Stimulated activated CD8-positive, alpha-beta memory T cell treated with anti-CD3 and anti-CD28 coated beads, Interleukin-4, amount 100 ng/mL, for 24 hours (primary cell): ENCODE data around the gene C3orf18.

Source experiments
- DNase-seq: peaks from one replicate; pipeline ENCODE4 v3.0.0-alpha.2; 2020; ENCODE audit warnings: low read depth

Gene C3orf18

DNA sequence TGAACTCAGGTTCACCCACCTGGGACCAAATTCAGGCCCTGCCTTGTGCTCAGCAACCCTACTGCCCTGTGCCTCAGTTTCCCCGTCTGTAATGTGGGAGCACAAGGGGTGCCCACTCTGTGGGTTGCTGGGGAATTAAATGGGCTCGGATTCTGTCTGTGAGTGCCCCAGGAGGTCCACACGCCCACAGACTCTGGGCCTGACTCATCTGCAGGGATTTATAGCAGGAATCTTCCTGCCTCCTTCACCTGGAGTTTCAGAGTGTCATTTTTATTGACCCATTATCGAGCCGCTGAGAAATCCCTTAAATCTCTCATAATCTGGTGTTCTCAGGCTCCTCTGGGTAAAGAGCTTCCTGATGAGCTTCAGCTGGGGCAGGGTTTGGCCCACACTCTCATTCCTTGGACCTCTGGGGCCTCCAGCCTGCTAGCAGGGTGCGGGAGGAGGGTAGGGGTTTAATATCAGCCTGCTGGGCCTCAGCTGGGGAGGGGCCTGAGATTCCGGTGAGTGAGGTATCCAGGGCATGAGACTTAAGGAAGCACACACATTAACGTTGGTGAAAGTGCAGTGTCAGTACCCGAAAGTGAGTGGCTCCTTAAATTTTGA lies 16.4 kb downstream of the C3orf18 start:
- no peak for DNase-seq

DNA sequence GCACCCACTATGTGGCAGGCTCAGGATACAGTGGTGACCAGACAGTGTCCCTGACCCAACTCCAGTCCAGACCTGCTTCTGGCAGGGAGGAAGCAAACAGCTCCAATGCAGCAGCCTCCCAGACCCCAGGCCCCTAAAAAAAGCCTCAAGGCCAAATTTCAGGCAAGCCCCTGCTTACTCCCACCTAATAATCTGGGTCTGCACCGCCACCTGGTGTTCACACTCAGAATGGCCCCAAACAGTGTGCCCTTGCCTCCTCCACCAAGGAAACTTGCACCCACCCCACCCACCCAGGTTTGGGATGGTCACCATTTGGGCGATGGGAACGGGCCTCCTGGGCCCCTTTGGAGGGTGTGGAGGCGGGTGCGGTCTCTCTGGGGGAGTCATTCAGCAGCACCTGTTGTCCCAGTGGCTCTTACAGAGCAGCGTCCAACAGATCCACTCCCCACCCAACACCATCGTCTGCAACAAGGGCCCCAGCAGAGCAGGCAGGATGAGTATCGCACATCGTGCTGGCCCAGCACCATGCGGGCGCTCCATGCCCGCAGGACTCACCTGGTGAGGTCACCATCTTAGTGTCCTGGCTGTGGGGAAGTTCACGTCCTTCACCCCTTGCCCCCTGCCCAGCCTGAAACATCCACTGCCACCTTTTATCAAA lies 17.3 kb downstream of the C3orf18 start:
- DNase-seq: peak; percentile 56

DNA sequence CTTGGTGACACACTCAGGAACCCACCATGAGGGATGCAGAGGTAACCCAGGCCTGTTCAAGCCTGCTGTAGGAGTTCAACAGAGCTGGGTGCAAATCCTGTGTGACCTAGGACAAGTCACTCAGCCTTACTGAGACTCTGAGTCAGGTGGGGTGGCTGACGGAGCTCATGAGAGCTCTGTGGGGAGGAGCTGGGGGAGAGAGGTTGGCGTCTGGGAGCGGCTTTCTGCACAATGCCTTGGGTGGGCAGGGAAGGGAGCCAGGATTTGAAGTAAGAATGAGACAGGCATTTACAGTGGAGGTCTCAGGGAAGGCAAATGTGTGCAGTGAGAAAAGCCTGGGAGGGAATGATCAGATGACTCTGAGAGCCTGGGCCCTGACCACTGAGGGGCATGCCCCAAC lies 18.3 kb downstream of the C3orf18 start:
- DNase-seq: no peak

DNA sequence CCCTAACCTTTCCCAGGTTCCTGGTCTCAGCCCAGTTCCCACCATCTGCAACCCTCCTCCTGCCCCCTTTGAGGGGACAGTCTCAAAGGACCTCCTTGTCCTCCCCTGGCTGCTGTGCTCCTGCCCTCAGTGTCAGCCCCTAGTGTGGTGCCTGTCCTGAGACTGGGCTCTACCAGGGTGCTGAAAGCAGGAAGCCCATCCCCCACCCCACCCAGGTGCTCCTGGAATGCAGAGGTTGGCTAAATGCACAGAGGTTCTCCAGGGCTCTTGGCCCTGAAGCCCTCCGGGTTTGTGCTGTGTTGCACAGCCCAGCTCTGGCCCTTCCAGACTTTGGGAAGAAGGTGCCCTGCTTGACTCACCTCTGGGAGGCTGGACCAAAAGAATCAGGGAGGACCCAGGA lies 21.8 kb downstream of the C3orf18 start:
- DNase-seq: no peak

DNA sequence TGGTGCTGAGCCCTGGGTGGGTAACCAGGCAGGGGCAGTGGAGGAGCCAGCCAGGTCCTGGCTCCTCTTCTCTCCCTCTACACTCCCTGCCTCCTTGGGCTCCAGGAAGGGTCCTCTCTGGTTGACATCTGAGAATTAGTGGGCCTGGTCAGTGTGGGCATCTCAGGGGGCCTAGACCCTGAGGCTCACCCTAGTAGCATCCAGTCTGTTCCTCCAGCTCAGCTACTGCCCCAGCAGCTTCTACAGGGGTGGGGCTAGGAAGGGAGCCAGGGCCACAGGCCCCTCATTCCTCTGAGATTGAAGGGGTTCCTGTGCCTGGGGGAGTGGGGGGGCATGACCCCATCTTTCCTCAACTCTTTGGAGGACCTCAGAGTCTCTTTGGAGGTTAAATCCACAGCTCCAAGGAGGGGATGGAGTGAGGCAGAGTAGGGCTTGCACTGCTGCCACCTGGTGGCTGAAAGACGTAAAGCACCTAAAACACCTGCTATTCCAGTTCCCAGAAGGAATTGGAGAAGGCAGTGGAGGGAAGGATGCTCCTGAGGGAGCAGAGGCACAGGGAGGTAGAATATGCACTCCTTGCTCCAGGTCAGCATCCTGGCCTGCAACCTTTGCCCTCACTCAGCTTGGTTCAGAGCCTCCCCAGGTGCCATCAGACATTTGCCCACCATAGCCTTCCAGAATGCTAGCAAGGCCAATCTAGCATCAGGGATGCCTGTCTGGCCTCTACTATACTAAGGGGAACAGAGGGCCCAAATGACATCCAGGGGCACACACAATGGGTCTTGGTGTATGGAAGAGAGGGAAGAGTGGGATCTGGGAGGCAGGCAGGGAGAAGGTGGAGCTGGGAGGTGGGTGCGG lies 25.1 kb downstream of the C3orf18 start:
- peak; percentile 34 for DNase-seq

DNA sequence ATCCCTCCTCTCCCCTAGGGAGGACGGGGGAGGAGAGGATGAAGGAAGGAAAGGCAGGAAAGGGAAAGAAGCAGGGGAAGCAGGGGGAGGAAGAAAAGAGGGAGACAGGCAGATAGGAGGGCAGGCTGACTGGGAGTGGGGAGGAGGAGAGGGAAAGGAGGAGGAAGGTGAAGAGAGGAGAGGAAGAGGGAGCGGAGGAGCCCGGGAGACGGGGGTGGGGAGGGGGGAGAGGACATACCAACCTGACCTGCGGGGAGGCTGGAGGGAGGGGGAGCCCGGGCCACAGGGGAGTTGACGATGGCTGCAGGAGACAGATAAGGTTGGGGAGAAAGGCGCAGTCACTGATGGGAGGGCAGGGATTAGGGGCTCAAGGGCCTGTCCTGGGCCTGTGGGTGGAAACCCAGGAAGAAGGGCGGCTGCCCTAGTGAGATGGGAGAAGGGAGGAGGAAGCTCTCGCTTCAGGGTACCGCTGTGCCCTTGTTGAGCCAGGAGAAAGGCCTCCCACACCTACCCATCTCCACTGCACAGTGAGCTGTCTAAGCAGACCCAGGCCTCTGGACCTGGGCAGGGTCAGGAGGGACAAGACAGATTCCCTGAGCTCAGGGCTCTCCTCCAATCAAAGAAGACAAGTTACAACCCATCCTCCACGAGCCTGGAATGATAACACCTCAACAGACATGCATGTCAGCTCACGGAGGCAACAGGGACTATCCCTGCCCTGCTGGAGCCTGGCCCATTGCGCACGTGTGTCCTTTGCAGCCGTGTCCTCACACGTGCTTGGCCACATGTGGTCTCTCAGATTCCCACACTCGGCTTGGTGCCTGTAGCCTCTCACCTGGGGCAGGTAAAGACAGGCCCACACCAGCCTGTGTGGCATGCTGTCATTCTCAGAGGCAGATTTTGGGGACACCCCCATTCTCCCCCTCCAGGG lies 27.9 kb downstream of the C3orf18 start:
- no peak for DNase-seq

DNA sequence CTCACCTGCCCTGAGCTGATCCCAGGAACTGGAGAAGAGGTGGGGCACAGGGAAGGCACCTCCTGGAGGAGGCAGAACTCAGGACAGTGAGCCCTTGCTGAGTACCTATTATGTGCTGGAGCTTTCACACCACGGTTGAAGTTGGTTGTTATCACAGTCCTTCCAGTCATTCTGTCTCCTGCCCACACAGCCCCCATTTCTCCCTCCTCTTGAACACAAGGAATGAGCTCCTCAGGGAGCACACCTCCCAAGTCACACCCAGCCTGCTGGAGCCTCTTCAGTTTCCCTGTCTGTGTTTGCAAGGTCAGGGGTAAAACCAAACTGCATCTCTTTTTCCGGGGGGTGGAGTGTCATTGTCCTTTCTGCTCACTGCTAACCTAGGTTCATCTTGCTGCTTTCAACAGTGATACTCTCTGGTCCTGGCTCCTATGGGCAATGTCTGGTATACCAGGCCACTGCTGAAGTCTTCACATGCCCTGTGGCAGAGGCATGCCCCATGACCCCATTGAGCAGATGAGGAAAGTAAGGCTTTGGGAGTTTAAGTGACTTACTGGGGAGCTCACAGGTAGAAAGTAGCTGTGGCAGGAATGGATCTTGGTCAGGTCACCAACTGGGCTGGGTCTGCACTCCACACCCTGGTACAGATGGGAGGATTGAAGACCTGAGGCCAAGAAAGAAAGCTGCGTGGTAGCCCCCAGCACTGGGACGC lies 30.0 kb downstream of the C3orf18 start:
- DNase-seq: no peak

DNA sequence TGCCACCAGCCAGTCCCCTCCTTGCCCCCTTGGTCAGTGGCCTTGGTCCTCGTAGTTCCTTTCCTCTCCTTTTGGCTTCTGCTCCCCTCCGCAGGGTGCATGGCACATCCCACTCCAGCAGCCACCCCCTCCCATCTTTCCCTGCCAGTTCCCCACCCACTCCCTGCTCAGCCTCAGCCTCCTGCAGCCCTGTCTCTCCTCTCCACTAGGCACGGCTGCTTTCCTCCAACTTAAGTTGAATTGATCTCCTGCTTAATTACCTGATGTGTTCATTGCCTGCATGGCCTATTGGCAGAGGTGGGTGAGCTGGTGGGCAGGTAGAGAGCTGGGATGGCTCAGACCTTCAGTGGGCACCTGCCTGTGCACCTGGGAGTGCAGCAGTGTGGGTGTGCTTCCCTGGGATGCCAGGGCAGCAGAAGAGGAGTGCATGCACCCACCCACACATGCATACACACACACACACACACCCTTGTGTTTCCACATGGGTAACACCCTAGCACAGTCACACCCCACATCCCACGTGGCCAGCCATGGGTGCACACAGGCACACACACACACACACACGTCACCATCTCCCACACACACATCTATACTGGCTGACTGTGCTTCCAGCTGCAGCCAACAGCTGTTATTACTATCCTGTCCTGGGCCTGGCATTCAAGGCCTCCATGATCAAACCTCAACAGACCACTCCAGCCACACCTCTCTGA lies 30.9 kb downstream of the C3orf18 start:
- no peak for DNase-seq

DNA sequence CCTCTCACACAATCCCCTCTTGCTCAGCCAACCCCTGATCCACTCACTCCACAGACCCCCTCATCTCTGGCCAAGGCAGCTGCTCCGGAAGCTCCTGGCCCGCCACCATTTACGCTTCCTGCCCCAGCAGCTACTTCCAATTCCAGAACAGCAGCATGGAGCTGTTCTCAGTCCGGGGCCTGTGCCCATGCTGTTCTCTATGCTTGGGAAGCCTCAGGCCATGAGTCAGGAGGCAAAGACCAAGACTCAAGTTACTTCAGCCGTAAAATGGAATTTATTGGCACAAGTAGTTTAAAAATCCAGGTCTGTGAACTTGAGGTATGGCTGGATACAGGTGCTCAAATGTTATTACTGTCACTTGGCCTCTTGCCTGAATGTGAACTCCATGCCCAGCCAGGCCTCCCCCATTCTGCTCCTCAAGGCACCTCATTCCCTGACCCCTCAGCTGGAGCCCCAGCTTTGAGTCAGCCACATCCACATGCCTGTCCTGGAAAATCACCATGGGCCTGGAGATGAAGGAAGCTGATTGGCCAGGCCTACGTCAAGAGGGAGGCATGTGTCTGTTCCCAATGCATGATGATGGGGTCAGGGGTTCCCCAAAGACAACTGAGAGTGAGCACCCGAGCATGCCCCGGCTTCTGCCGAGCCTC lies 32.7 kb downstream of the C3orf18 start:
- DNase-seq: no peak

DNA sequence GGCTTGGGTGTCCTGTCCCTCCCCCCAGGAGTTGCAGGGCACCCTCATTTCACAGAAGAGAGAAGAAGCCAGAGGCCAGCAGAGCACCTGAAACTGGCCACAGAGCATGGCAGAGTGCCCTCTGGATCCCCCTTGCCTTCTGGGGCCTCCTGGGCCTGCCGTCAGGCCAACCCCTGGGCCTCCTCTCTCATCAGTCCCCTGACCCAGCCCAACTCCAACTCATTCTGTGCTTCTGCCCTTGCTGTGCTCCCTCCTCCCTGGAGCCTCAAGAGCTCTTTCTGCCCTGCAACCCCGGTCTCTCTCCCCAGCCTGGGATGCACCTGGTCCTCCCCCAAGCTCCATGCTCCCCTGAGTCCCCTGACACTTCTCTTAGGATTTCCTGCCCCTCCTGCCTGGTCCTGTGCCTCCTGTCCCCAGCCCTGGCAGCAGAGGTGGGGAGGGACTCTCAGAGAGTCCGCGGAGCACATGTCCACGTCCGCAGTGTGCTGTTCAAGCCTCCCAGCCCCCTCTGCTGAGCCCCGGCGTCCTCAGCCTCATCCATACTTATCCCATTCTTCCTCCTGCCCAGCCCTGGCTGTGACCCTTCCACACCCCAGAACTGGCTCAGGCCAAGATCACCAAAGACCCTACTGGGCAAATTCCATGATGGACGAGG lies 33.6 kb downstream of the C3orf18 start:
- no peak for DNase-seq

DNA sequence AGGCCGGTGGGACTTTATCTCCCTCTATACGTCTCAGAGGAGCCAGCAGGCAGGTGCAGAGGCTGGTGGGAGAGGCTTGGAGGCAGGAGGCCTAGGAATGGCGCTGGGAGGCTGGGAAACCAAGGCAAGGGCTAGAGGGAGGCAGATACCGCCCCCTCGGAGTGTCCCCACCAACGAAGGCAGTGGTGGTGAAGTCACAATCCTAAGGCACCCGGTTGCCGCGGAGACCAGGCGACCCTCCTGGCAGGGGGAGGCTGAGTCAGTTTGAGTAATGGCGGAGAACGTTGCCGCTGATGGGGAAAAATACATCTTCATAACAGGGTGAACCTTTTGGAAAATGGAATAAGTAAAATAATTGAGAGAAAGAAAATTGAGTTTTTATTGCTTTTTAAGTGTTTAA lies 34.2 kb downstream of the C3orf18 start:
- no peak for DNase-seq

DNA sequence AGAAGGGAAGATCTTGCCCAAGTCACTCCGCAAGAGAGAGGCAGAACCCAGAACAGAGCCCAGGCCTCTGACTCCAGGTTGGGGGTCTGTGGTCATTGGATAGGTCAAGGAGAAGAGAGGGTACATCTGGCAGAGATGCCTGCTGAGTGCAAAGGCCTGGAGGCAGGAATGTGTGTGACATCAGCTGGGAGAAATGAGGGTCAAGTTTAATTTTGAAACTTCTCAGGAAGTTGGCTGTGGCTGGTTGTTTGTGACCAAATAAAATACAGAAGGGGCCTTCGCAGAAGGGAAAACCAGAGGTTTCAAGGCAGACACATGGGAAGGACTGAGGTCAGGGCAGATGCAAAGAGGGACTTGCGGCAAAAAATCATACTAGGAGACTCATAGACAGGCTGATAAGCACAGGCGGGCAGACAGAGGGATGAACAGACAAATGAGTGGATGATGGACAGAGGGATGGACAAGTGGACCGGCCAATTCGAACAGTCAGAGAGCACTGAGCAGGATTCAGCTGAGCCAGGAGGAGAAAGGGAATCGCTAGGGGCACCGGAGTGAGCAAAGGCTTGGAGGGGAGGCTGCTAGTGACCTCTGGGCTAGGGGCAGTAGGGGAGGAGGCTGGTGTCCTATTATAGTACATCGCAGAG lies 35.4 kb downstream of the C3orf18 start:
- DNase-seq: no peak

DNA sequence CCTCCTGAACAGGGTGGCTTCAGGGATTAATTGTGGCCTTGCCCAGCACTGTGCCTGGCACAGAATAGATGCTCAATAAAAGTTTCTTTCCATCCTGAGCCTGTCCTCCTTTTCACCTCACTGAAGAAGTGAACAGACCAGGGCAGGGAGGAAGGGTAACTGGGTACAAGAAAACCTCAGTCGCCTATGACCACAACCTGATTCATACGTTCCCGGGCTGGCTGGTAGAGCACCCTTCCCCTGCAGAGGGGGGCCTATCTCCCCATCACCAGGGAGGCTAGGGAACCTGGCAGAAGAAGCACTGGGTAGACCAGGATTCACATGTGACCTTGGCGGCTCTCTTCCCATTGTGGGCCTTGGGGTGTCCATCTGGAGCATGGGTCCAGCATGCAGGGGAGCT lies 36.3 kb downstream of the C3orf18 start:
- DNase-seq: no peak

DNA sequence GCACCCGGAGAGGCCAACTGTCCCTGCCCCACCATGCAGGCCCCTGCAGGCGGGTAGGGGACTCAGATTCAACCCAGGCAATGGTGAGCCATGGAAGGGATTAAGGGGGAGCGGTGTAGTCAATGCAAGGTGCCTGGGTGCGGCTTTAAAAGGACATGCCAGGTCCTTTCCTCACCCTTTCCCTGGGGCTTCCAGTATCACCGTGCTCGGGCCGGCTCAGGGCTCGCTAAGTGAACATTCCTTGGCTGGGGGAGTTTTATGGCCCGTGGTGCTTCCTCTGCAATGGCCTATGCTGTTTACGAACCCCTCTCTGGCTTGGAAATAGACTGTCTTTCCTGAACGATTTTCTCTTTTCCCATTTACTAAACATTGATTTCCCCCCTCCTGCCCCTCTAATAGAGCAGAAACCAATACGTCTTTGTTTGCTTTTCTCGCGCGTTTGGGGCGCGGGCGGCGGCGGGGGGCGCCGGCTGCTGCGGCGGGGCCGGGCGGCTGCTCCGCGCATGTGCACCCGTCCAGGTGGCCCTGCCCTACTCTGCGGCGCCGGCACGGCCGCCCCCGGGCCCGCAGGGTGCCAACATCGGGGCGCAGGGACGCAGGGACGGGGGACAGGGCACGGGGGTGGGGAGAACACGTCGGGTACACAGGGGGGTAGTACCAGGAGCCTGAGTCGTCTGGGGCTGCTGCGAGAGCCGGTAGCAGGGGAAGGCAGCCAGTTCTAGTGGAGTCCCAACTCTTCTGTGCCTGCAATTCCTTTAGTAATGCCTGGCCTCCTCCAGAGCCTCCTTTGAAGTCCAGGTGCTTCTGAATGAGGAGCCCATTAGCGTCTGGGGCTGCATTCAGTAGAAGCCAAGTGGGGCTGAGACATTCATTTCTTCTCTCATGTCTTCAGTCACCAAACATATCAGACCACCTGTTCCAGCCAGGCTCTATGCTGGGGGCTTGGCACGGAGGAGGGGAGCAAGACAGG lies 37.3 kb downstream of the C3orf18 start:
- DNase-seq: no peak

DNA sequence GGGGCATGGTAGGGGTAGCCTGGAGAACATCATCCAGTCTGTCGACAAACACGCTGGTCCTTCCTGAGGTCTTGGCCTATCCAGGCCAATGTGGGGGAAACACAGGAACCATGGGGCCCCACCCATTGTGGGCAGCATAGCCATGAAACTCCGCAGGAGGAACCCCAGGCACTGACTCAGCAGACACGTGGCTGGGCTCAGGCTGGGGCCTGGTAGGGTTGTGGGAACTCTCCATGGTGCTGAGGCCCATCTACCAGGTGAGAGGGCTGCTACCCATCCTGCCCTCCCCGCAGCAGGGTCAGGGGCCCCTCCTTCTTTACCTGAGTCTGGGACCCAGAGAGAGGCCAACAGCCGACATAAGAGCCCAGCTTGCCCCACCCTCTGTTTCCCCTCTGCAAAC lies 41.6 kb downstream of the C3orf18 start:
- DNase-seq: peak; percentile 60

DNA sequence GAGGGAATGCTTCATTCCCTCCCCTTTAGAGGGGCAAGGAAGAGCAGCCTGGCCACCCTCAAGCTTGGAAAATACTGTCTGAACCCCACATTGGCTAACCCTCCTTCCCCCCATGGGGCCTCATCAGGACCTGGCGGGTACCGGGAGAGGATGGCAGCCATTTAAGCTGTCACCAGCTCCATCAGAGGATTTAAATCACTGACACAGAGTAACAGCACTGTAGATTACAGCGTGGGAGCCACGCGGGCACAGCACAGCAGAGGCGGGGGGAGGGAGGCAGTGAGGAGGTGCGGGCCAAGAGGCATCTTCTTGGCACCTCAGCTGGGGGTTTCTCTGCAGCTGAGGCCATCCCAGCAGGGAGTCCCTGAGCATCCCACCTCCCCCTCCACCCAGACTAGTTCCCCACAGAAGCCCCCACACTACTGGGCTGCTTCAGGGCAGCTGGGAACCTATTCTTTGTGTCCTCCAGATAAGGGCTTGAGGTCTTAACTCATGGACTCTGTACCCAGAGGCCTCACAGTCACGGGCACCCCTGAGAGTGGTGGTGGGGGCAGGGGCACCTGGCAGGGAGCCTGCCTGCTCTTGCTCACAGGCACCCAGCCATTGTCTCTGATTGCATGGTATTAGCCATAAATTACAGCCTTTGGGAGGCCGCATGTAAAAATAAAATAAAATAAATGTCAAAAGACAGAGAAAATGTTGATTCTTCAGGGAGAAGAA lies 42.2 kb downstream of the C3orf18 start:
- no peak for DNase-seq

DNA sequence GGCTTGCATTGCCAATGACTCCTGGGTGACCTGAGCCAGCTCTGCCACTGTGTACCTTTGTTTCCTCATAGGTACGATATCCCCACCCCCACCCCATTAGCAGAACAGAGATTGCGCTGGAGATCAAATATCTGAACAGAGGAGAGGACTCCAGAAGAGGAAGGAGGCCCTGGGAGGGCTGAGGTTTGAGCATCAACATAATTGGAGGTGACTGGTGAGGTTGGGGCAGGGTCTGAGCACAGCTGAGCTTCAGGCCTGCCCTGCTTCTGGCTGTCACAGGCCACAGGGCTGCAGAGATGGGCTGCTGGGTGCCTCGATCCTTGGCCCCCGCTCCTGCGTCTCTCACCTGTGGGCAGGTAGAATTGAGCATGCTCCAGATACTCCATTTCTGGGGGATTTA lies 42.8 kb downstream of the C3orf18 start:
- no peak for DNase-seq
